HG02642 (cell line): ENCODE measurements around the gene TECPR1.

Source experiments
- ATAC-seq: cut with Tn5 transposase; IDR thresholded peaks from one replicate; pipeline ENCODE4 v1.9.1; 2021; ENCODE audit warnings: mild to moderate bottlenecking; ENCODE audit not compliant: unreplicated experiment, poor library complexity

The TECPR1 gene

DNA sequence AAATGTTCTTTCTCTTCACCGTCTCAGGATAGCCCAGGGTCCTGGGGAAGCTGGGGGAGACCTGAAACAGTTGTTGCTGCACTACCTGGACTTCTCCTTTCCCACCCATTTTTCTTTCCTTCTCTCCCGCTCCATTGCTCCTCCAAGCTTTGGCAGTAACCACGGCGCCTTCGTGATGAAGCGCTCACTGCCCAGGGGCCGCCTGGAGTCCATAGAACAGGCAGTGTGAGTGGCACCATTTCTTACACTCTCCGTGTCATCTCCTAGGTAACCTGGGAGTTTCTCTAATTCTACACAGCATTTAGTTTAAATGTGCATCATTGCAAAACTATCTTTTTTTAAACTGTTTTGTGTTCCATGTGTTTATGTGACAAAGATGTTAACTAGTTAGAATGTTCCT lies 81.1 kb downstream of the TECPR1 start:
- ATAC-seq = no peak

DNA sequence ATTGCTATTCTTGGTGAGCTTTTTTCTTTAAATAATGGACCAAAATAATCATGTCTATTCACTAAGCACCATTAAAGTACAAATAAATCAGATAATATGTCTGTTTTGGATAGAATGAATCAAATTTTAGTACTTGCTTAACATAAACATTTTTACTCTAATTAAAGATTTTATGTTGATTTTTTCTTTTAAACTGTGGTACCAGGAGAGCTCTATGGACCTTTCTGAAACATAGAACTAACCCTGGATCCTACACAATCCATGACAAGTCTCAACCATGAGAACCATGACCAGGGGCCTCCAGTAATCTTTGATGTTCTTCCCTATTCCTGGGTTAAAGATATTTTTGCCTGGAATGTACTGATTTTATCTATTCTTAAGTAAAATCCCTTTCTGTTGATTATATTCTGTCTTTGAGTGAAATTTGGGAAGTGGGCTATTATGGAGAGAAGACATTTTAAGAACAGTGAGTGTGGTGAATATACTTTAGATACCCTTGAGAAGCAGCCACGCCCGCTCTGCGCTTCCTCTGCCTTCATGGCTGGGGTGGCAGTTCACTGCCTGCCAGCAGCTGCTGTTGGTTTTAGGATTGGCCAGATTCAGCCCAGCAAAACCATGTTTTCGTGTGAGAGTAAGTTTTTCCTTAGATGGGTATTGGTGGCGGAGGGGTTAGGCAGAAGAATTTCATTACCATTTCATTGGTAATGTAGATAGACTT lies 83.0 kb downstream of the TECPR1 start:
- no peak for ATAC-seq

DNA sequence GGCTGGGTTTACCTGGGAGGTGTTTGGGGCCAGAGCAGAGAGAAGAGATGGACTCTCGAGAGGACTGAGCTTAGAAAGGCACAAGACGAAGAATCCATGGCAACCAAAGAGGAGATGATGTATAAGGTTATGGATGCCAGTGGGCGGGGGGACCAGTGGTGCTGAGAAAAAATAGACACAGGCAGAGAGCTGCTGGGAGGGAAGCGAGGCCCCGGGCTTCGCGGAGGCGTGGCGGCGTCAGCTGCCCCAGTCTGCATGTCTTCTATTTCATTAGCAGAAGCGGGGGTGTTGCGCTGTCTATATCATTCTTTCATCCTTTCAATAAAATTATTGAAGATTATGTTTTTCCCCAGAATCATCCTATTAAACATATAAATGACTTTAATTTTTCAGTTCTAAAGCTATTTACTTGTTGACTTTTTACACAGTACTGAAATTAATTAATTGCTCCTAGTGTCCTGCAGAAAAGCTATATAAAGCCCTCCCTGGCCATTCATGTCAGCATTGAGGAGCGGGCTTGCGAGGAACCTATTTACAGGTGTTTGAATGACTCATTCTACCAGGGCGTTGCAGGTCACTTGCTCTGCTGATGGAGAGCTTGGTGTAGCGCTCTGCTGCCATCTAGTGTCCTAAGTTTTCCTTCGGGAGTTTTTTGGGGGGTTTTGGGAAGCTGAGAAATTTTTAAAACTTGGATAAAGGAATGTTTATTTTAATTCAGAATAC lies 83.7 kb downstream of the TECPR1 start:
- no peak for ATAC-seq

DNA sequence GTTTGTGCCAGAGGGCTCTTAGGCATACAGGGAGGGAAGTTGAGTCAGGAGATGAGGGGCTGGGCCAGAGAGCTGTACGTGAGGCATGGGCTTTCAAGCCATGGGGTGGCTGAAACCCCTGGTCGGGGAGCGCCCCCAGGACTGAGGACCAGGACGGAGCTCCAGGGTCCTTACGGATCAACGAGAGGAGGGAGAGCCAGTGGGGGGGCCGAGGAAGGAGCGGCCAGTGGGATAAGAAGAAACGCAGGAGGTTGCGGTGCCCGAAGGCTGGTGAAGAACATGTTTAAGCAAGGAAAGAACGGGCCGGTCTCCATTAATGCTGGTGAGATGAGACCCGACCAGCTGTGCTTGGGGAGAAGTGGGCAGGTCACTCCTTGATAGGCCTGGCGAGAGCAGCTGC lies 84.4 kb downstream of the TECPR1 start:
- no peak for ATAC-seq

DNA sequence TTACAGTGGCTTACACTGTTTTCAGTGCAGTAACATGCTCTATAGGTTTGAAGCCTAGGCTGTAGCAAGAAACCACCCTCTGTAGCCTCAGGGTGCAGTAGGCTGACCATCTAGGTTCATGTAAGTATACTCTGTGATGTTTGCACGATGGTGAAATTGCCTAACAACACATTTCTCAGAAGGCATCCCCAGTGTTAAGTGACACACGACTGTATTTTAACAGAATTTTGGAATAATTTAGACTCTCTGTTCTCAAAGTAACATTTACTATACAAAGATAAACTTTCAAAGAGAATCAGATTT lies 85.4 kb downstream of the TECPR1 start:
- ATAC-seq = no peak

DNA sequence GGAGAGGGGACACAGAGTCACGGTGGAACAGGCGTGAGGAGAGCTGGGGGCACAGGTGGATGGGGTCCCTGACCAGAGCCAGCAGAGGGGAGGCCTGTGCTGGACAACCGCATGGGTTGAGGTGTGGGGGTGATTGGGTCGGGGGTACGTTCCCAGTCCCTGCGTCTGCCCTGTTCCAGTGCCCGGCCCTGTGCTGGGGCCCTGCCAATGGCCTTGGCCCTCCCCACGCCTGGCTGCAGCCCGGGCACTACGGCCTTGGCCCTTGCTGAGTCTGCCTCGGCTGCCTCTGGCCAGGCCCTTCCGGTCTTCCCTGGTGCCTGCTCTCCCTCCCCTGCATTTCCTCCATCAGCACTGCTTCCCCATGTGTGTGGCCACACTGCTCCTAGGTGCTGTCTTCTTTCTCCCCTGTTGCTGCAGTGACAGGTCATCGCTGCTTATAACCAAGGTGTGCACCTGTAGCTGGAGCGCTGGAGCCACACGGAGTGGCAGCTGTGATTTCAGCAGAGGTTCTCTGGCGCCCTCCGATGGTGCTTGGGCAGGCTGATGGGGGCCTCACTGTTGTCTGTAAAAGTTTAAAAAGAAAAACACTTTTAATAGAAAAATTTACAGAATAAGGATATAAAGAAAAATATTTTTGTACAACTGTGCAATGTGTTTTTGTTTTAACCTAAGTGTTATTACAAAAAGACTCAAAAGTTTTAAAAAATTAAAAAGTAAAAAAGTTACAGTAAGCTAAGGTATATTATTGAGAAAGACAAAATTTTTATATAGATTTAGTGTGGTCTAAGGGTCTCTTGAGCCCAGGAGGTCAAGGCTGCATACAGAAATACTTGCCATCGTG lies 86.0 kb downstream of the TECPR1 start:
- ATAC-seq = peak; percentile 74
